ENCODE data around the gene MOCS1.

Gene MOCS1

DNA sequence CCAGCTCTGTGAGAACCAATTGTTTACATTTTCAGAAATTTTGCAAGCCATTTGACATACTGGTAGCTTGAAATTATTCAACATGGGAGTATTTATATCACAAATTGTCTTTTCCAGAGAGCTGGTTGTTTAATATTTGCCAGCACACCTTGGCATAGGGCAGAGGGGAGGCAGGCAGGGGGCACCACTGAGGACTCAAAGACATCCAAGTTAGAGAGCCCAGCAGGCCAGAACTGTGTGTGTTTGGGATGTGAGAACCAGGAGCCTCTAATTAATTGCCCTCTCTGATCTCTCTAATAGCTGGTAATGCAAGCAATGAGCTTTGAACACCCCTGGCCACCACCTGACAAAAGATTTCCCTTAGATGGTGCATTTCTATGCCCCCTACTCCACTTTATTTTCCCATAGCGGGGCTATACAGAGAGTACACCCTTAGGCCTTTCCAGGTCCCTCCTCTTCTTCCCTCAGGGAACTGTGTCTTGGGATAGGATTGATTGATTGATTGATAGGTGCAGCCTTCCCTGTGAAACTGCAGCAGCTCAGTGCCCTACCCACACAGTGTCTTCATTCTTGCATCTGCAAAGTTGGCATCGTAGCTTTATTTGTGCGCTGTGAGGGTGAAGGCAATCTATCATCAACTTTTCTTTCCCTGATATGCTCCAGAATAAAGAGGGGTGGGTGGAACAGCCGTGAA lies 29.2 kb downstream of the MOCS1 start:
- DNase-seq (ENCODE audit: low read depth in 1 of 2, low spot score in 1 of 2), result no peak

DNA sequence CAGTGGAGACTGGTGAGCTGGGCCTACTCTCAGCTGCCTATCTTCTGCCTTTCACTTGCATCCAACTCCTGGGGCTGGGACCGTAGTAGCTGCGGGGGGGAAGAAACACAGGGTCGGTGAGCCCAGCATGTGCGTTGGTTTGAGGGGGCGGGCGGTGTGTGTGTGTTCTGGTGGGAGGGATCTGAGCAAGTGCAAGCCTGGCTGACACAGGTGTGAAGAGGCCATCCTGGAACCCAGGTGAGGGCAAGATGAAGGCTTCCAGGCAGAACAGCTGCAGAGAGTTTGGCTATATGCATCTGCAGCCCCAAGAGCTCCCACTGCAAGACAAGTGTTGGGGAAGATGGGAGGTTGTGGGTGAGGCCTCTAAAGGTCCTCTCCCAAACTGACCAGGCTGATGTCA lies 30.6 kb downstream of the MOCS1 start:
- no peak for DNase-seq (ENCODE audit: low read depth in 1 of 2, low spot score in 1 of 2)

DNA sequence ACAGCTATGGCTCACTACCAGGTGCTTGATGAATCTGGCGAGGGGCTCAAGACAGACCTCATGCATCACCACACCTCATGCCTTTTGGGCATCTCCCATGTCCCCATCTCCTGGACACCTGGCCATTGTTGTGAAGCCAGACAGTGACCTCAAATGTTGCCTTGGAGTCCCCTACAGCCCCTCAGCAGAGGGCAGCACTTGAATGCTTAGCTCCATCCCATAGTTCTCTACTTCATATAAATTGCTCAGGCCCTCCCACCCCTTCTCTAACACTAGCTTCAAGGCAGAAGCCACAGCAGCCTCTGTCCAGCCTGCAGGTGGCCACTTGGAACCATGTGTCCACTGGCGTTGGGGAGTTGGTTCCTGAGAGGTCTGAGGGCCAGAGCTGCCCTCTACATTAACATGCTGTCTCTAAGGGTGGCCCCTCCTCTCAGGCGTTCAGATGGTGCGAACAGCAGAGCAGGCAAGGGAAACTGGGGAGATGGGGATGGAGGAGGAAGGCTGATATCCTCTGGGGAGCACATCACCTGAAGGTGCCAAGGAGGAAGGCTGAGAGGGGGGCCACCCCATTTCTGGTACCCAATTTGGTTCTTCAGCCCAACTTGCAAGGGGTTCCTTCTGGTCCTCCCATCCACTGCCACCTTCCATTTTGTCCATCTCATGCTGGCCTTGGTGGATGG lies 31.3 kb downstream of the MOCS1 start:
- DNase-seq (ENCODE audit: low read depth in 1 of 2, low spot score in 1 of 2), result no peak

DNA sequence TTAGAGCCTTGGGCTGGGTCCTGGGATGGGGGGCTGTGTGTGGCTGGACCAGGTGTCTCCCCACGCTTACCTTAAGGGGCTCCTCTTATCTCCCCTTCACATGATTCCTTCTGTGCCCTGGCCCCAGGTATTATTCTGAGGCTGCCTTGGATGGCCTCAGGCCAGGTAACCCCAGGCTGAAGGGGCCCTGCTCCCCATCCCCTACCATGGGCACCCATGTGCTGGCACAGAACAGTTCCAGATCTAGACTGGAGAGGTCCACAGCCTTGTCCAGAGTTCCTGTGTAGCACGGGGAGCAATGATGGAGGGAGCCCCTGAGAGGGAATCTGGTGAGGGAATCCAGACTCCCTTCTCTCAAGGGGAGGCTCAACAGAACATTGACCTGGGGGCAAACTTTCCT lies 32.1 kb downstream of the MOCS1 start:
- no peak for DNase-seq (ENCODE audit: low read depth in 1 of 2, low spot score in 1 of 2)

DNA sequence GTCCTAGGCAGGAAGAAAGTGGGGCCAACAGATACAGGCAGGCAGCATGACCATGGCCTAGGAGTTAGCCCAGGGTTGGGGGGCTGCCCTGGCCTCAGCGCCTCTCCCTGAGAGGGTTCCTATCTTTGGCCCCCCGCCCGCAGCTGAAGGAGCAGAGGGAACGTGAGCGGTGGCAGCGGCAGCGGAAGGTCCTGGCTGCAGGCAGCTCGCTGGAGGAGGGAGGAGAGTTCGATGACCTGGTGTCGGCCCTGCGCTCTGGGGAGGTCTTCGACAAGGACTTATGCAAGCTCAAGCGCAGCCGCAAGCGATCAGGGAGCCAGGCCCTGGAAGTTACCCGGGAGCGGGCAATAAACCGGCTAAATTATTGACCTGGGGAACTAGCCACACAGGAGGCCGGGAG lies 32.6 kb downstream of the MOCS1 start:
- no peak for DNase-seq (ENCODE audit: low read depth in 1 of 2, low spot score in 1 of 2)

DNA sequence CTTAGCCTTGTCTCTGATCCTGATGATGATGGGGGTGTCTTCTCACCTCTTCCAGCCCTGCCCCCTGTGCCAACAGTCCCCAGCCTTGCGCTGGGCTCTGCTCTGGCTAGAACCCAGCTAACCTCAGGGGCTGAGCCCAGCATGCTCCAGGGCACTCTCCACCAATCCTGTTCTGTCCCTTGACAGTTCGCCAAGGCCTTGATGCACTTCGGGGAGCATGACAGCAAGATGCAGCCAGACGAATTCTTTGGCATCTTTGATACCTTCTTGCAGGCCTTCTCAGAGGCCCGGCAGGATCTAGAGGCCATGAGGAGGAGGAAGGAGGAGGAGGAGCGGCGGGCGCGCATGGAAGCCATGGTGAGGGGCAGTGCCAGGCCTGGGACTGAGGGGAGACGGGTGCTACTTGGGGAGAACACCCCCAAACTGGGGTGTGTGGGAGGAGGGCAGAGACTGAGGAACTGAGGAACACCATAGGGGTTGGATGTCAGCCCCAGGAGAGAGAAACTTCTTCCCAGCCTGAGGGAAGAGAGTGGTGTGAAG lies 33.1 kb downstream of the MOCS1 start:
- no peak for DNase-seq (ENCODE audit: low read depth in 1 of 2, low spot score in 1 of 2)

DNA sequence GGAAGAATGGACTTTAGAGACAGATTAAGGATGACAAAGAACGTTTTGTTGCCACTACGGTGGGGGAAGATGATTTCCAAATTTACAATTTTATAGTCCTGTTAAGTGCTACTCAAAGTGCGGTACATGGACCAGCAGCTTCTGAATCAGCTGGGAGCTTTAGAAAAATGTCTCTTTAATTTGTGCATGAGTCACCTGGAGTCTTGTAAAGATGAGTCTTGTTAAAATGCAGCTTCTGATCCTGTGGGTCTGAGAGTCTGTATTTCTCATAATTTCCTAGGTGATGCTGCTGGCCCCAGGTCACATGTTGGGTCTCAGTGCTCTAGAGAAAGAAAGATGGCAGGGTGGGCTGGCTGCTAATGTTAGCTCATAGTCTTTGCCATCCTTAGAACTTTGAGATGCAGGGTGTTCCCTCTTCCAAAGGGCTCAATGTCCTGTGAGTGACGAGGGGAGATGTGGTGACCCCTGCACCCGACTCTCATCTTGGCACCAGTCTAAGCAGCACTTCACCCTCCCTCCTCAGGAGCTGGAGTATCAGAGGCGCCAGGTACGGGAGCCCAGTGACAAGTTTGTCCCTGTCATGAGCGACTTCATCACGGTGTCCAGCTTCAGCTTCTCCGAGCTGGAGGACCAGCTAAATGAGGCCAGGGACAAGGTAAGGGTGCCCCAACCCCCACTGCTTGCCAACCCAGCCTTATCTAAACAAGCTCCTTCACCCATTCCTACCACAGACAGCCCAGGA lies 34.5 kb downstream of the MOCS1 start:
- DNase-seq (ENCODE audit: low read depth in 1 of 2, low spot score in 1 of 2), result no peak

DNA sequence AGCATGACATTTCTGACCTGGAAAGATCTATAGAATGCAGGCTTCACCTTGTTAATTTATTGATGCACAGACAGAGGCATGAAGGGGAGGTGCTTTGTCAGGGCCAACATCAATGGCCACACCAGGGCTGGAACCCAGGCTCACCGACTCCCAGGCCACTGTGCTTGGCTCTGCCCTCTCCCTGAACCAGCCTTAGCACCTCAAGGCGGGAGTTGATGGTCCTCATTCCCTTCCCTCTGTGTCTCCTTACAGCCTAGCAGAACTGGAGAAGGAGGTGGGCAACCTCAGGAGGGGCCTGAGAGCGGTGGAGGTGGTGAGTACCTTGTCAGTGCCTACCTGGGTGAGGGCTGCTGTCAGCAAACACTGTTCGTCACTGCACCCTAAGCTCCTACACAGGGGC lies 35.6 kb downstream of the MOCS1 start:
- no peak for DNase-seq (ENCODE audit: low read depth in 1 of 2, low spot score in 1 of 2)

DNA sequence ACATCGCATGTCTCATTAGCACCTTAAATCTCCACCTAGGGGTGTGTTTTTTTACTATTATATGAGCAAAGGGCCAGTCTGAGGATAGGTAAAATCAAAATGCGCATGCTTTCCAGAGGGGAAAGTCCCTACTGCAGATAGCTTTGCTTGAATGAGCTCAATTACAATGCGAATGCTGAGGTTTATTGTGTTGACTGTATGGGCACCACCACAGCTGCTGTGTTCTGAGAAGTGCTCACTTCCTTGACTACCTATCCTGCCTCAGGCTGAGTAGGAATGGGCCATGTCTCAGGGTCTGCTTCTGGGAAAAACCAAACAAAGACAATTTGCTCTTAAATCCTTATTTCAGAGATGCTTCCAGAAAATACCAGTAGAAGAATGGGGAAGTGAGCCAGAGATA lies 36.6 kb downstream of the MOCS1 start:
- no peak for DNase-seq (ENCODE audit: low read depth in 1 of 2, low spot score in 1 of 2)

DNA sequence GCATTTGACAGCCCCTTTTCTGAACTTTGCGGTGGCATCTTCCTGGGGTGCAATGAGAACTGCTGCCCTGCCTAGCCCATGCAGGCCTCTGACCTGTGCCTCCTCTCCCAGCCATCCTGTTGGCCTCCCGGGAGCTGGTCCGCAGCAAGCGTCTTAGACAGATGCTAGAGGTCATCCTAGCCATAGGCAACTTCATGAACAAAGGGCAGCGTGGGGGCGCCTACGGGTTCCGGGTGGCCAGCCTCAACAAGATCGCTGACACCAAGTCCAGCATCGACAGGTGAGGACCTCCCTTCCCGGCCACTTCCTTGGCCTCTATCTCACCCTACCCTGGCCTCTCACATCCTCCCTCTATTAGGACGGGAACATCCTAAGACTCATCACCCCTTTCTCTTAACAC lies 37.6 kb downstream of the MOCS1 start:
- no peak for DNase-seq (ENCODE audit: low read depth in 1 of 2, low spot score in 1 of 2)

DNA sequence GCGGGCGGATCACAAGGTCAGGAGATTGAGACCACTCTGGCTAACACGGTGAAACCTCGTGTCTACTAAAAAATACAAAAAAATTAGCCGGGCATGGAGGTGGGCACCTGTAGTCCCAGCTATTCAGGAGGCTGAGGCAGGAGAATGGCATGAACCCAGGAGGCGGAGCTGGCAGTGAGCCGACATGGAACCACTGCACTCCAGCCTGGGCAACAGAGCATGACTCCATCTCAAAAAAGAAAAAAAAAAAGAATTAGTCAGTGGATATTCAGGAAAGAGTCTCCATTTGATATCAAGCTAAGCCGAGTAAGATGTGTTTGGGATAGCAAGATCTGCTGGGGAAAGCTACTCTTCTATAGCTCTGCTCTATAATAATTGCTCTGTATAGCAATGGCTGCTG lies 41.0 kb downstream of the MOCS1 start:
- DNase-seq (ENCODE audit: low read depth in 1 of 2, low spot score in 1 of 2), result no peak

DNA sequence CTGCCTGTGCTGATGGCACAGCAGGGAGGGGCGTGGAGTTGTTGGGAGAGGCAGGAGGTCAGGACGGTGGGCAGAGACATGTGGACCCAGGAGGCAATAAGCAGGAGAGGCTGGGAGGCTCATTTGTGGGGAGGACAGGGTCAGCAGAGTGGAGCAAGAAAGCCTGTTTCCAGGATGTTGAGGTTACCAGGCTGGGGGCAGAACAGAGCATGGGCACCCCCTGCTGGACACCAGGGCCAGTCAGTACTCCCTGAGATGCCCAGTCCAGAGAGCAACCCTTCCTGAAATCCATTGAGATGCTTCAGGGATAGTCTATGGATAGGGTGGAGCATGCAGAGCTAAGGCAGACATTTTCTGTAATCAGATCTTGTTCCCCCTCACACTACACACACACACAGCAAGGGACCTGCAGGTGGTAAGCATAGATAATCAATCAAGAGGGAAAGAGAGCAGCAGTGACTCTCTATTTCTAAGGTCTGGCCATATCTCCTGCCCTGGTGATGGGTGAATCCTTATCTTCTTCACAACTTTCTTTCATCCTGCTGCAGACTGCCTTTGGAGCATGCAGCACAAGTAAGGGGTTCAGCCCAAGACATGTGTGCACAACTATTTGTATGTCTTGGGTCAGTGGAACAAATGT lies 41.7 kb downstream of the MOCS1 start:
- no peak for DNase-seq (ENCODE audit: low read depth in 1 of 2, low spot score in 1 of 2)

DNA sequence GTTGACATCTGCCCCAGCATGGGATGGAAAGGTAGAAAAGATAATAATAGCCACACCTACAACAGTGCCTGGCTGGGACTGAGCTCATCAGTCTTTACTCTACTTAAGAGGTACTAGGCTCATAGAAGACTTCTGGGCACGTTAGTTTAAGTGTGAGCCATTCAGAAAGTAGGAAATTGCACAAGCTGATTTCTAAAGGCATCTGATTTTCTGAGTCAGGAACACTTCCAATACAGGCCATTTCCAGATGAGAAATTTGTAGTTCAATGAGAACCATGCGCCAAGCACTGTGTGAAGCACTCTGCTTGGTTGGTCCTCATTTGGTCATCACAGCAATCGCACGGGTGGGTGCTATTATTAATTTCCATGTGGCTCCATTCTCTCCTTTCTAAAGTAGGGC lies 42.3 kb downstream of the MOCS1 start:
- no peak for DNase-seq (ENCODE audit: low read depth in 1 of 2, low spot score in 1 of 2)

DNA sequence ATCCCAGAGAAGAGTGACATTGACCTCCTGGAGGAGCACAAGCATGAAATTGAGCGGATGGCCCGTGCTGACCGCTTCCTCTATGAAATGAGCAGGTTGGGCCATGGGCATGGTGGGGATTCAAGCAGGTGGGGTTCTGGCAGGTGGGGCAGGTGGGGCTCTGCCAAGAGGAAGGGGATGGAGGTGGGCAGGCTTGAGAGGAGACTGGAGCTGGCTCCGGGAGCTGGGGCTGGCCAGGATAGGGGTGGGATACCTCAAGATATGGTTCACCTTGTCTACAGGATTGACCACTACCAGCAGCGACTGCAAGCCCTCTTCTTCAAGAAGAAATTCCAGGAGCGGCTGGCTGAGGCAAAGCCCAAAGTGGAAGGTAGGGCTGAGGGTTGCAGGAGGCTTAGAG lies 42.9 kb downstream of the MOCS1 start:
- no peak for DNase-seq (ENCODE audit: low read depth in 1 of 2, low spot score in 1 of 2)

DNA sequence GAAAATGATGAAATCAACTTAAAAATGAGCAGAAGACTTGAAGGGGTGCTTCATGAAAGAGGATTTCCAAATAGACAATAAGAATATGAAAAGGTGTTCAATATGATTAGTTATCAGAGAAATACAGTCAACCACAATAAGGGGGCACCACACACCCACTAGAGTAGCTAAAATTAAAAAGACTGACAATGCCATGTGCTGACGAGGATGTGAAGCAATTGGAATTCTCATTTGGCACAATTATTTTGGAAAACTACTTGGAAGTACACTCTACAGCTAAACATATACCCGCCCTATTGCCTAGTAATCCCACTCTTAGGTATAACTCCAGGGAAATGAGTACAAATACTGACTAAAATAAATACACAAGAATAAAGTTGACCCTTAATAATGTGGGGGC lies 45.0 kb downstream of the MOCS1 start:
- no peak for DNase-seq (ENCODE audit: low read depth in 1 of 2, low spot score in 1 of 2)

DNA sequence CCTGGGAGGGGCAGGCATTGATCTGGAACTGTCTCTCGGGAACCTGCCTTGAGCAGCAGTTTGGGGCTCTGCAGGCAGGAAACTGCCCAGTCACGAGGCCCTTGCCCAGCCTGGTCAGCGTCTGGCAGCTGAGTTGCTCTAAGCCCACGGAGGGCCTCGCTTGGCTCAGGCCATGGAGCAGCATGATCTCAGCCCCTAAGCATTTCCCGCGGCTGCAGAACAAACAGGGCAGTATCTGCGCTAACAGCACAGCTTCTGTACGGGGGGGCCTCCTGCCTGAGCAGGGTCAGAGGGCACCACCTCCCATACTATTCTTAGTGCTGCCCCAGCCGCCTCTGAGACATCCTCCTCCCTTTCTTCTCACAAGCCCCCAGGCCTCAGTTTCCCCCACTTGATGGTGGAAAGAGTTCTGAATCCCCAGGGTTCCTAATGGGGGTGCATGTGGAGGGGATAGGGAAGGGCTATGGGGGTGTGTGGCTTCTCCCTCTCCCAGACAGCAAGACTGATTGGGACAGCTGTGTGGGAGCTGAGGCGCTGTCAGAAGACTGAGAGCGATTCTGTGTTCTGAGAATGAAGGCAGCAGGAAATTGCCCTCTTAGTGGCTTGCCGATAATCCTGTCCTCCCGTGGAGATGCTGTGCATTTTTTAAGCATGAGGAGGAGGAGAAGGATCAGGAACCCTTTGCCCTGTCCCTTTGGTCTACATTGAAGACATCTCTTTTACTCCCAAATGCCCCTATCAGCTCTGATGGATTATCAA lies 46.4 kb downstream of the MOCS1 start:
- no peak for DNase-seq (ENCODE audit: low read depth in 1 of 2, low spot score in 1 of 2)

DNA sequence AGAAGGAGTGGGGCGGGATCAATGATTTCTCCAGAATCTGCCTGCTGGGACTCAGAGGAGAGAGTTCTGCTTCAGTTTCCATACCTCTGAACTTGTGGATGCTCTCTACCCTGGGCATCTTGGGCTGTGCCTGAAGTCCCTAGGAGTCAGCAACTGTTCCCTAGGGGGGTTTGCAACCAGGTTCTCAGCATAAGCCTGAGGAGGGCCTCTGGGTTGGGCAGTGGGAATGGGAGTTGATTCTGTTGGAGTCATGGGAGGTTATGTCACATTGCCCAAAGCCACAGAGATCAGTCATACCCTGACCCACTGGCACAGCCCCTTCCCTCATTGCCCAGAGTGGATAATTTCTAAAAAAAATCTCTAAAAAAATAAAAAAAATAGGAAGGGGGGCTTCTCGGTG lies 47.4 kb downstream of the MOCS1 start:
- no peak for DNase-seq (ENCODE audit: low read depth in 1 of 2, low spot score in 1 of 2)

DNA sequence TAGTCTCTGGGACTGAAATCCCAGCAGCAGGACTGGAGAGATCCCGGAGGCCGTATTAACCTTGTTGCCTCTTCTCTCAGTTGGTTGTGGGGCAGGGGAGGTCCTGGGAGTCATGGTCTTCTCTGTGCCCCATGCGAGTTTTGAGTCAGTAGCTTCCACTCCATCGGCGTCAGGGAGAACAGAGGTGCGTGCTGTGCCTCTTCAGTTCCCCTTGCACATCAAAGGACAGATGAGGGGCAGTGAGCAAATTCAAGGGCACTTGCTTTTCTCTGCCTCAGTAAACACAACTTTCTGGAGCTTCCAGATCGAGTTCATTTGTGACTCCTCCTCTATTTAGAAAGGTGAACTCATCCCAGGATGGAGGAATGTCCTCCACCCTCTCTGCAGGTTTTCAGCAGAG lies 48.6 kb downstream of the MOCS1 start:
- no peak for DNase-seq (ENCODE audit: low read depth in 1 of 2, low spot score in 1 of 2)

DNA sequence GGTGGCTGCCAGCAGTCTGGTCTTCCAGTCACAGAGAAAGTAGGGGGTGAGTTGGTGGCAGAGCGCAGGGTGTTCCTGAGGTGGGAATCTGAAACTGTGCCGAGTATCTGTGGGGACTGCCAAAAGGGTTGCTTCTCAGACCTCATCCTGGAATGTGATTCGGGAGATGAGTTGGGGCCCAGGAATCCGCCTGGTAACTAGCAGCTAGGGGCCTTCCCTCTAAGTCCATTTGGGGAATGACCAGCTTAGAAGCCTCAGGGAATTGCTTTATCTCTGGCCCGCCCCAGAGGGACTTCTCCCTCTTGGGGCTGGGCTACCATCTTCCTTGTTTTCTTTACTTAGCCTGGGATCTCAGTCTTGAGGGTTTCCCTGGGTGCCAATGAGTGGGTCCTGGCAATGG lies 49.6 kb downstream of the MOCS1 start:
- no peak for DNase-seq (ENCODE audit: low read depth in 1 of 2, low spot score in 1 of 2)

DNA sequence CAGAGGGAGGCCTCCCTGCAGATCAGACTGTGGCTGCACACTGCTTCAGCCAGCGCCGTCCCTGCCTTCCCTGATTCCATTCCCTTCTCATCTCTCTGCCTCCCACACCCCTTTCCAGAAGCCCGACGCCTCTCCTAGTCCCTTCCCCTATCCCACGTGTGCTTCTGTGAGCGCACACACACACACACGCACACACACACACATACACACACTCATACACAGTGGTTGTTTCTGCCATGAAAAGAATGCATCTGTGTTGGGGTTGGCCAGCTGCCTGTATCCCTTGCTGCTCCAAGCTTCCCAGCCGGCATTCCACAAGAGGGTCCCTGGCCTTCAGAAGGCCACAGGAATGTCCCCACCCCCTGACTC lies 51.7 kb downstream of the MOCS1 start:
- DNase-seq (ENCODE audit: low read depth in 1 of 2, low spot score in 1 of 2), result no peak

Data from stimulated activated CD4-positive, alpha-beta T cell treated with anti-CD3 and anti-CD28 coated beads, Interleukin-15, amount 100 ng/mL, for 1 hour (primary cell).